Transverse colon (tissue), 4 donors: ENCODE data around the gene PLPPR4. TPM values are rescaled to one million over a fixed set of nuclear protein-coding genes. Genes with fewer than 3 reads are reported as not detected.
"Not testable (repeated sequence)": the region's sequence is repeated elsewhere in the genome, so short reads cannot be mapped to it uniquely, and the experiment has no call there.

Experiments used
- DNase-seq: peaks from one replicate; pipeline ENCODE4 v3.0.0-alpha.2; 2019
- H3K27ac ChIP-seq, 4 donors: fragments of 200-600 bp; sonication (generic); 2 replicates each; pipeline ENCODE4 v1.5.1; 2016 to 2018; ENCODE audit warnings: inconsistent platforms in 4 of 4
- H3K27me3 ChIP-seq: fragments of 200-600 bp; sonication (generic); 2 replicates; pipeline ENCODE4 v1.5.1; 2017; ENCODE audit warnings: inconsistent platforms
- H3K36me3 ChIP-seq, 4 donors: fragments of 200-600 bp; sonication (generic); 2 replicates each; pipeline ENCODE4 v1.5.1; 2017 to 2019; ENCODE audit warnings: inconsistent platforms in 4 of 4
- H3K4me1 ChIP-seq, 4 donors: fragments of 200-600 bp; sonication (generic); 2 replicates each; pipeline ENCODE4 v1.5.1; 2017 to 2020; ENCODE audit warnings: inconsistent platforms in 4 of 4
- H3K4me3 ChIP-seq, 4 donors: fragments of 200-600 bp; sonication (generic); 1 replicate in 1 of 4; 2 replicates in 3 of 4; pipeline versions ENCODE4 v1.5.1 to v1.6.1; 2017 to 2019; ENCODE audit warnings: inconsistent platforms in 4 of 4
- H3K9me3 ChIP-seq, 2 donors: fragments of 200-600 bp; sonication (generic); 2 replicates each; pipeline ENCODE4 v1.5.1; 2017 to 2019; ENCODE audit warnings: inconsistent platforms in 2 of 2
- EP300 ChIP-seq: sonication (generic); formaldehyde crosslinking; IDR thresholded peaks from one replicate; pipeline ENCODE4 v1.6.1; 2017; ENCODE audit warnings: antibody characterized with exemption, low read depth
- POLR2A ChIP-seq: fragments of 450-650 bp; IDR thresholded peaks from one replicate; pipeline ENCODE4 v1.6.1; 2016; ENCODE audit warnings: antibody characterized with exemption, mild to moderate bottlenecking, moderate library complexity
- POLR2AphosphoS5 ChIP-seq, 3 donors: sonication (generic); formaldehyde crosslinking; IDR thresholded peaks; one replicate each; pipeline ENCODE4 v1.6.1; 2016; ENCODE audit warnings: antibody characterized with exemption in 3 of 3
- WGBS, 2 donors: methylation state at CpG; one replicate each; pipeline ENCODE4 v1.1.5; 2018; ENCODE audit warnings: low coverage in 1 of 2; 5-methylcytosine and 5-hydroxymethylcytosine counted together
- in situ Hi-C, 4 donors: fragments of 200-750 bp; cut with MboI; loops; one replicate each; pipeline versions ENCODE4 v1.15.0 to v1.15.1; 2017; ENCODE audit warnings: low sequenced_read_pairs in 3 of 4, low pct_ligation_motif_present in 1 of 4, low pct_unique_long_range_greater_than_20kb in 1 of 4
- intact Hi-C: fragments of 100-400 bp; cut with DNase I; formaldehyde crosslinking; loops from one replicate; pipeline ENCODE4 v1.15.1; 2023; ENCODE audit warnings: low total_unique reads
- total RNA-seq, 4 donors: library from RNA; depleted of rRNA; stranded (reverse); fragments of >200 nt; gene quantifications; one replicate each; pipeline ENCODE4 v1.1.0, GENCODE V29; 2016
- TF ChIP-seq, protein P1 (sequence below), 5 experiments: fragments of 200-600 bp in 3 of 5; fragments of 450-650 bp in 2 of 5; sonication (generic) in 3 of 5; IDR thresholded peaks; 1 replicate in 2 of 5; 2 replicates in 3 of 5; pipeline ENCODE4 v1.5.1; 2016 to 2017; ENCODE audit warnings: antibody characterized with exemption in 5 of 5, inconsistent platforms in 3 of 5, mild to moderate bottlenecking in 2 of 5, moderate library complexity in 1 of 5

Gene PLPPR4
- total RNA-seq, 4 donors from 2014 or later = 0.37 to 21.5 (median 0.68) TPM

DNA sequence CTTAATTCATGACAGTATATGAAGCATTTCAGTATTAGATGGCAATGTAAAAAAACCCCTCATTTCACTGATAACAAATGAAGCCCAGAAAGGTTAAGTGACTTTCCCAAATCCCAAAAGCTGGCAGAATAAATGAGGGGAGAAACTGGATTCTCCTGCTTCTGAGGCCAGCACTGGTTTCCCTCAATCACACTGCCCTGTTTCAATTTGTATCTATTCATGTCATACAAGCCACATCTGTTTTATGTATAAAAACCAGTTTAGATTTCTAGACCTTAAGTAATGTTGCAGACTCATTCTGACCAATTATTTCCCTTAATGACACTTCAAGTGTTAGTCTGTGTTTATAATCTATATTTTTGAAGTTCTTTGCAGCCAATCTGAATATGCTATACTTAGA is 16.8 kb downstream of the PLPPR4 start:
- Histone ChIP-seq H3K36me3 (no peaks in the 10 kb centered on the region), H3K9me3 (no peaks in the 10 kb centered on the region), H3K4me1 (no peaks in the 10 kb centered on the region), H3K4me3 (no peak overlapping the region), H3K27me3 (no peaks in the 10 kb centered on the region), H3K27ac (no peak overlapping the region)
- in situ Hi-C loops = no loop called here
- TF ChIP-seq, protein P1, sequence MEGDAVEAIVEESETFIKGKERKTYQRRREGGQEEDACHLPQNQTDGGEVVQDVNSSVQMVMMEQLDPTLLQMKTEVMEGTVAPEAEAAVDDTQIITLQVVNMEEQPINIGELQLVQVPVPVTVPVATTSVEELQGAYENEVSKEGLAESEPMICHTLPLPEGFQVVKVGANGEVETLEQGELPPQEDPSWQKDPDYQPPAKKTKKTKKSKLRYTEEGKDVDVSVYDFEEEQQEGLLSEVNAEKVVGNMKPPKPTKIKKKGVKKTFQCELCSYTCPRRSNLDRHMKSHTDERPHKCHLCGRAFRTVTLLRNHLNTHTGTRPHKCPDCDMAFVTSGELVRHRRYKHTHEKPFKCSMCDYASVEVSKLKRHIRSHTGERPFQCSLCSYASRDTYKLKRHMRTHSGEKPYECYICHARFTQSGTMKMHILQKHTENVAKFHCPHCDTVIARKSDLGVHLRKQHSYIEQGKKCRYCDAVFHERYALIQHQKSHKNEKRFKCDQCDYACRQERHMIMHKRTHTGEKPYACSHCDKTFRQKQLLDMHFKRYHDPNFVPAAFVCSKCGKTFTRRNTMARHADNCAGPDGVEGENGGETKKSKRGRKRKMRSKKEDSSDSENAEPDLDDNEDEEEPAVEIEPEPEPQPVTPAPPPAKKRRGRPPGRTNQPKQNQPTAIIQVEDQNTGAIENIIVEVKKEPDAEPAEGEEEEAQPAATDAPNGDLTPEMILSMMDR (IDR thresholded peaks at IDR 0.05) = no peak
- TF ChIP-seq EP300 = no peak
- no peak for TF ChIP-seq POLR2A
- TF ChIP-seq POLR2AphosphoS5 (IDR thresholded peaks at IDR 0.05) = no peak
- no peak for DNase-seq
- intact Hi-C loops = no loop called here

DNA sequence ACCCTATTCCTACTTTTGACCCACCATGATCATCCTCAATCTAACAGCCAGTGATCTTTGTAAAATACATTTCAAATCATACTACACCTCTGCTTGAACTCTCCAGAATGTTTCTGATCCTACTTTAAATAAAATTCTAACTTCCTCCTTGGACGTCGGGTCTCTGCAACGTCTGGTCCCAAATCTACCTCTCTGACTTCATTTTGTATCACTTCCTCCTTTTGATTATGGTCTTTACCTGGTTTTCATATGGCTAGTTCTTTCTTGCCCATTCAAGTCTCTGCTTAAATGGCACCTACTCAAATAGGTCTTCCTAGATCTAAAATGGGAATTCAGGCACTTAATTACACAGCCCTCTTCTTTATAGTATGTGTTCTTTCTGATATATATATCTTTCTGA is 18.2 kb downstream of the PLPPR4 start:
- no peaks in the 10 kb centered on the region for H3K27me3 ChIP-seq
- H3K27ac ChIP-seq = no peak overlapping the region
- 40 to 49% methylated on average over 3 of the region's 3 CpGs for WGBS, 2 donors
- no peaks in the 10 kb centered on the region for H3K36me3 ChIP-seq
- in situ Hi-C loops (no loop called here), intact Hi-C loops (no loop called here)
- DNase-seq = no peak
- no peaks in the 10 kb centered on the region for H3K4me1 ChIP-seq
- H3K4me3 ChIP-seq = no peak overlapping the region
- no peak for TF ChIP-seq POLR2AphosphoS5 (IDR thresholded peaks at IDR 0.05)
- no peak for TF ChIP-seq EP300
- TF ChIP-seq POLR2A = no peak
- no peaks in the 10 kb centered on the region for H3K9me3 ChIP-seq

DNA sequence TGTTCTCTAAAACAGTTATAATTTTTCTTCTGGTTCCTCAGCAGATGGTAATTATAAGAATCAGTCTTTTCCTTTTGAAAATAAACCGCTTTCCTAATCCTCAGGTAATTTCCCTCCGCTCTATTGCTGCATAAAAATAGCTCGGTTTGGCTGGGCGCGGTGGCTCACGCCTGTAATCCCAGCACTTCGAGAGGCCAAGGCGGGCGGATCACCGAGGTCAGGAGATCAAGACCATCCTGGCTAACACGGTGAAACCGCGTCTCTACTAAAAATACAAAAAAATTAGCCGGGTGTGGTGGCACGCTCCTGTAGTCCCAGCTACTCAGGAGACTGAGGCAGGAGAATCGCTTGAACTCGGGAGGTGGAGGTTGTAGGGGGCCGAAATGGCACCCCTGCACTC is 19.2 kb downstream of the PLPPR4 start:
- H3K27ac ChIP-seq, H3K36me3 ChIP-seq, in situ Hi-C loops, DNase-seq, H3K27me3 ChIP-seq, intact Hi-C loops, H3K9me3 ChIP-seq, H3K4me1 ChIP-seq, H3K4me3 ChIP-seq: not testable (repeated sequence)
- 86 to 90% methylated on average over 15 to 18 of the region's 18 CpGs for WGBS, 2 donors

DNA sequence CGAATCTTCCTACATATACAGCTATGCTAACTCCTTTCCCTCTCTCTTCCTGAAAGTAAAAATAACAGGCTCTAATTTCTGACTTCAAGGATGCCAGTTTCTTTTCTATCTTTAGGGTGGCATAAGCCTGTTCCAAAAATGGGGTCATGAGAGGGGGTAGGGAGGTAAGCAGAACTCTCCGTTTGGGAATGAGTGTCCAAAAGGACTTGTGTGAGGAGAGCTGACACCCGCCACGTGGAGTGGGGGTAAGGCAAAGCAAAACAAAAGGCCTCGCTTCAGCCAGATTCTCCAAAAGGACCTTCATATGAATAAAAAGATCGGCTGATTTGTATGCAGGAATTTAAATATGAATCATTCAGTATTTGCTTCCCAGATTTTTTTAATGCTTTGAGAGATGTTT is 28.6 kb downstream of the PLPPR4 start:
- H3K27me3 ChIP-seq = no peaks in the 10 kb centered on the region
- no peaks in the 10 kb centered on the region for H3K36me3 ChIP-seq
- in situ Hi-C loops = no loop called here
- WGBS, 2 donors = 71 to 74% methylated on average over 3 to 6 of the region's 6 CpGs
- intact Hi-C loops = no loop called here
- TF ChIP-seq EP300 = no peak
- no peak for TF ChIP-seq POLR2AphosphoS5 (IDR thresholded peaks at IDR 0.05)
- no peaks in the 10 kb centered on the region for H3K4me1 ChIP-seq
- H3K27ac ChIP-seq = no peak overlapping the region
- H3K4me3 ChIP-seq = no peak overlapping the region
- peaks cover 0 to 5% of the 10 kb centered on the region in 2 donors for H3K9me3 ChIP-seq
- no peak for DNase-seq

DNA sequence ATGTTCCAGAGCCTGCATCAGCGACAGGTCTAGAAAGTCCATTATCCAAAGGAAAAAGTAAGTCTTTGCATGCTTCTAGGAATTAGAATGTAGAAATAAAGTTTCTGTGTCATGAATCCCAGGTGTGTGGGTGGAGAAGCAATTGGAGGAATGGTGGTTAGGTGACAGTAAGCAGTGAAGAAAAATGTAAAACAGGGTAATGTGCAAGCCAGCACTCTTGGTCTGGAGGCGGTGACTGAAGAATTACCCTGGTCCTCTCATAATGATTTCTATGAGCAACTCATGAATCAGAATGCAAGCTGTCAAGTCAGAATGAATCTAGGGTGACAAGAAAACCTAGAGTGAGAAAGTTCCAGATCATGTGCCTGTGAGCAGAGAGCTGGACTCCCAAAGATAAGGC is 33.6 kb downstream of the PLPPR4 start:
- Histone ChIP-seq H3K27ac (no peak overlapping the region), H3K9me3 (no peaks in the 10 kb centered on the region), H3K27me3 (no peaks in the 10 kb centered on the region), H3K4me1 (no peaks in the 10 kb centered on the region), H3K4me3 (no peak overlapping the region), H3K36me3 (no peaks in the 10 kb centered on the region)
- no peak for TF ChIP-seq EP300
- TF ChIP-seq, protein P1 (IDR thresholded peaks at IDR 0.05) = no peak
- TF ChIP-seq POLR2AphosphoS5 (IDR thresholded peaks at IDR 0.05) = no peak
- no peak for TF ChIP-seq POLR2A
- in situ Hi-C loops (no loop called here), intact Hi-C loops (no loop called here)
- 83 to 86% methylated on average over 2 of the region's 2 CpGs for WGBS, 2 donors
- no peak for DNase-seq

DNA sequence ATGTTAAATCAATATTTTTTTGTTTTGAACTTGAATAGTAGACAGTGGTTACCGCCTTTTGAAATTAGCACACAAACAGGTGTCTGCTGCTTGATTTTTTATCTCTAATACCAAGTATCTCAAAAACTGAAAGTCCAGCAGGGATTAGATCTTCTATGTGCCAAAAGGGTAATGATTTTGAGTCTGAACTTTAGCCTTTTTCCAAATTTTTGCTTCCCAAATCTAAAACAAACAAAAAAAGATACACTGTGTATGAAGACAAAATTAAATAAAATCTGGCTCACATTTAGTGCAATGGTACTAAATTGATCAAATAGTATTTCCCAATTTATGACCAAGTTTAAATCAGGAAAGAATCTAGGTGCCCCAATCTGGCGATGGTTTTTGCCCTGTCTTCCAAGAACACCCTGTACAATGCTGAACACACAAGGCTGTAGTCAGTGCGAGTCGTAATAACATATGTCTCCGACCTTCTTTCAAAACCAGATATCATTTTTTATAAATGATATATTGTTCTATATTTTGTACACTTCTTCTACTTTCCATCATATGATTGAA is 40.5 kb downstream of the PLPPR4 start:
- DNase-seq = no peak
- Histone ChIP-seq H3K36me3 (no peaks in the 10 kb centered on the region), H3K4me3 (no peak overlapping the region), H3K27me3 (no peaks in the 10 kb centered on the region), H3K9me3 (no peaks in the 10 kb centered on the region), H3K27ac (no peak overlapping the region), H3K4me1 (no peaks in the 10 kb centered on the region)
- WGBS, 2 donors = 85 to 88% methylated on average over 2 to 5 of the region's 5 CpGs
- no peak for TF ChIP-seq POLR2AphosphoS5 (IDR thresholded peaks at IDR 0.05)
- no peak for TF ChIP-seq POLR2A
- TF ChIP-seq, protein P1 (IDR thresholded peaks at IDR 0.05) = no peak
- no peak for TF ChIP-seq EP300
- in situ Hi-C loops (no loop called here), intact Hi-C loops (no loop called here)
